Naive thymus-derived CD4-positive, alpha-beta T cell (primary cell): Measurements from ENCODE around the gene RUVBL2. TPM values are rescaled to one million over a fixed set of nuclear protein-coding genes. Genes with fewer than 3 reads are reported as not detected.

Experiments
- ATAC-seq: fragments of 150-1000 bp; cut with Tn5 transposase; 2 replicates; pipeline ENCODE4 v1.10.0; 2021; ENCODE audit warnings: mild to moderate bottlenecking, moderate library complexity
- CTCF ChIA-PET: fragments of 350-600 bp; sonication (Branson Sonifier 250); formaldehyde crosslinking; loops from one replicate; lab custom pipeline; 2021; ENCODE audit warnings: antibody characterized with exemption; lab: Charles Lee
- POLR2A ChIA-PET: fragments of 350-600 bp; sonication (Branson Sonifier 250); formaldehyde crosslinking; loops from one replicate; lab custom pipeline; 2021; ENCODE audit warnings: antibody characterized with exemption, inconsistent platforms; lab: Charles Lee
- DNase-seq, 9 donors: peaks; one replicate each; pipeline versions ENCODE4 v3.0.0 to v3.0.0-alpha.2; 2020 to 2022; ENCODE audit warnings: mixed read lengths in 1 of 9
- H3K27ac ChIP-seq: one replicate; pipeline ENCODE4 v1.7.0; 2013; ENCODE audit warnings: mild to moderate bottlenecking, low read depth, low read length, moderate library complexity
- H3K27me3 ChIP-seq, 2 donors: one replicate each; pipeline ENCODE4 v1.7.0; 2013; ENCODE audit warnings: low read length in 2 of 2, mild to moderate bottlenecking in 2 of 2, moderate library complexity in 2 of 2; ENCODE audit not compliant: control insufficient read depth in 2 of 2, insufficient read depth in 2 of 2
- H3K36me3 ChIP-seq, 3 experiments: 1 replicate in 2 of 3; 2 replicates in 1 of 3; pipeline ENCODE4 v1.7.0; 2013; ENCODE audit warnings: low read length in 3 of 3, mild to moderate bottlenecking in 3 of 3, moderate library complexity in 1 of 3; ENCODE audit not compliant: insufficient read depth in 3 of 3, control insufficient read depth in 2 of 3
- H3K4me1 ChIP-seq, 2 donors: one replicate each; pipeline ENCODE4 v1.7.0; 2013; ENCODE audit warnings: low read length in 2 of 2, mild to moderate bottlenecking in 2 of 2, moderate library complexity in 1 of 2; ENCODE audit not compliant: control insufficient read depth in 2 of 2, insufficient read depth in 2 of 2
- H3K4me3 ChIP-seq: 2 replicates; pipeline ENCODE4 v1.7.0; 2013; ENCODE audit warnings: mild to moderate bottlenecking, low read length
- H3K9me3 ChIP-seq, 3 experiments: 1 replicate in 2 of 3; 2 replicates in 1 of 3; pipeline ENCODE4 v1.7.0; 2013; ENCODE audit warnings: low read length in 3 of 3; ENCODE audit not compliant: control insufficient read depth in 2 of 3
- H3K27ac Mint-ChIP-seq, 9 donors: one replicate each; pipeline ENCODE4 v1.8.0; 2020 to 2022; ENCODE audit warnings: mixed read lengths in 9 of 9, mild to moderate bottlenecking in 8 of 9, moderate library complexity in 5 of 9, inconsistent platforms in 2 of 9
- H3K27me3 Mint-ChIP-seq, 5 donors: one replicate each; pipeline ENCODE4 v1.8.0; 2021 to 2022; ENCODE audit warnings: mixed read lengths in 5 of 5, mild to moderate bottlenecking in 1 of 5
- H3K36me3 Mint-ChIP-seq, 5 donors: one replicate each; pipeline ENCODE4 v1.8.0; 2020 to 2022; ENCODE audit warnings: mixed read lengths in 5 of 5, mild to moderate bottlenecking in 3 of 5, inconsistent platforms in 1 of 5
- H3K4me1 Mint-ChIP-seq, 7 donors: one replicate each; pipeline ENCODE4 v1.8.0; 2020 to 2022; ENCODE audit warnings: mixed read lengths in 7 of 7, mild to moderate bottlenecking in 3 of 7, inconsistent platforms in 1 of 7
- H3K4me3 Mint-ChIP-seq, 10 donors: one replicate each; pipeline ENCODE4 v1.8.0; 2020 to 2022; ENCODE audit warnings: mild to moderate bottlenecking in 10 of 10, mixed read lengths in 10 of 10, moderate library complexity in 6 of 10, inconsistent platforms in 2 of 10
- H3K9me3 Mint-ChIP-seq, 11 donors: one replicate each; pipeline ENCODE4 v1.8.0; 2020 to 2022; ENCODE audit warnings: mixed read lengths in 11 of 11, mild to moderate bottlenecking in 4 of 11, inconsistent platforms in 1 of 11, moderate library complexity in 1 of 11
- intact Hi-C, 2 donors: fragments of 100-400 bp; cut with micrococcal nuclease; formaldehyde crosslinking; loops; one replicate each; pipeline ENCODE4 v1.15.1; 2023
- polyA plus RNA-seq, 2 donors: library from polyadenylated mRNA; unstranded; fragments of 300-500 nt; fragmentation: Illumina TruSeq; gene quantifications; one replicate each; pipeline ENCODE4 v1.2.3, GENCODE V29; 2021
- total RNA-seq, 6 experiments: library from RNA in 5 of 6; stranded (reverse) in 5 of 6; gene quantifications; 1 replicate in 5 of 6; 2 replicates in 1 of 6; pipeline ENCODE4 v1.2.3 and lab custom pipeline; 2021 to 2026

Gene RUVBL2
- total and polyA plus RNA-seq, 7 experiments from 2014 or later, result 23.4 to 94.0 (median 32.0) TPM

DNA sequence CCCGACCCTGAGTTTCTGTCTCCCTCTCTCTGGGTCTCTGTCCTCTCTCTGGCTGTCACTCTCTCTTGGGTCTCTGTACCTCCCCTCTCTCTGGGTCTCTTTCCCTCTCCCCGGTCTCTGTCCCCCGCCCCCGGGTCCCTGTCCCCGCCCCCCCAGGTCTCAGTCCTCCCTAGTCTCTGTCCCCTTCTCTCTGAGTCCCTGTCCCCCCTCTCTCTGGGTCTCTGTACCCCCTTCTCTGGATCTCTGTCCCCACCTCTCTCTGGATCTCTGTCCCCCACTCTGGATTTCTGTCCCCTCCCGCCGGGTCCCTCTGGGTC is 30.9 kb upstream of the RUVBL2 start:
- no peaks in the 10 kb centered on the region for H3K9me3 ChIP-seq
- H3K4me1 Mint-ChIP-seq, result peaks cover 42 to 87% (median 67%) of the 10 kb centered on the region in 7 donors
- no peaks in the 10 kb centered on the region for H3K27me3 Mint-ChIP-seq
- H3K4me3 ChIP-seq, result no peak overlapping the region
- H3K27ac Mint-ChIP-seq, result peak overlapping the region; percentile 77 to 100 (median 93)
- H3K36me3 ChIP-seq, result peaks cover 0 to 17% (median 6%) of the 10 kb centered on the region in 3 experiments
- peak overlapping the region in 9 of 10 donors; percentile 23 to 100 (median 94) for H3K4me3 Mint-ChIP-seq
- peaks cover 32 to 37% of the 10 kb centered on the region in 2 donors for H3K4me1 ChIP-seq
- ATAC-seq (no peak), DNase-seq (no peak)
- H3K36me3 Mint-ChIP-seq, result peaks cover 0 to 30% (median 11%) of the 10 kb centered on the region in 5 donors
- ChIA-PET POLR2A (interaction anchor here (1.0 to 1.5 kb wide), 4 partner anchors 8 to 118 kb away, joined by 3 to 6 read pairs (median 4); partner anchors contain the start of gene NUCB1), CTCF (interaction anchor here (0.7 to 1.0 kb wide), 2 partner anchors 8 to 31 kb away, joined by 3 to 4 read pairs; partner anchors contain the start of genes GYS1 and RUVBL2)
- peaks cover 0 to 5% (median 0%) of the 10 kb centered on the region in 11 donors for H3K9me3 Mint-ChIP-seq
- H3K27me3 ChIP-seq, result no peaks in the 10 kb centered on the region
- peak overlapping the region; percentile 64 for H3K27ac ChIP-seq
- intact Hi-C loops, result no loop called here

DNA sequence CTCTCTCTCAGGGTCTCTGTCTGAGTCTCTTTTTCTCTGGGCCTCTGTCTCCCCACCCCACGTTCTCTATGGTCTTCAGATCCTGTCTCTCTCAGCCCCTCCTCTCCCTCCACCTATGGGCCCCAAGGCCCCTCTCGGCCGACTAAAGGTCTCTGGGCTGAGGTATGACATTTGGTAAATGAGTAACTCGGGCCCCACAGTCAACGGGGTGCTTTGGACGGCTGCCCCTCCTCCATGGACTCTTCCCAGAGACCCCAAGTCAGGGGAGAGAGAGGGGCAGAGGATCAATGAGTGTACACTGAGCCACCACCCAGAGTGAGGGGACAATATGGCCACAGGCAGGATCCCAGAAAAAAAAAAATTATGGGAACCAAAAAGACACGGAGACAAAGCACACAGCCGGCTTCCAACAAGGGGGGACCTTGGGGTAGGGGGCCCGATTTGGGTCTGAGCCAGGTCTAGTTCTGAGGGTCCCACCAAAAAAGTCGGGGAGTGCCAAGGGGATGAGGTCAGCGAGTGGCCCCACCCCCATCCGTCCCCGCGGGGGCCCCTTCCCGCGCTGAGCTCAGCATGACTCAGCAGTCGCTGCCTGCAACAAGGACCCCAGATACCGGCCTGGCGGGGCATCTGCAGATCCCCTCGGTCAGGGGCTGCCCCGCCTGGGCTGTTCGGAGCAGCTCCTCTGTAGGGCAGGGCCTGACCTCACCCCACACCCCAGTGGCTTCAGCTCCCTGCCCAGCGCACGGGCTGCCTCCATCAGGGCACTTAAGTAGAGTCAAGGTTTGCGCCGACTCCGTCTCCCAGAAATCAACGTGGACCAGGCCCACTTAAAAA is 30.1 kb upstream of the RUVBL2 start:
- peaks cover 0 to 30% (median 11%) of the 10 kb centered on the region in 5 donors for H3K36me3 Mint-ChIP-seq
- DNase-seq (peak in 2 of 9 donors; percentile 32 to 75), ATAC-seq (no peak)
- peak overlapping the region; percentile 94 to 100 (median 99) for H3K4me3 Mint-ChIP-seq
- peak overlapping the region; percentile 68 for H3K27ac ChIP-seq
- CTCF ChIA-PET, result no interaction called here
- H3K4me1 Mint-ChIP-seq, result peaks cover 42 to 80% (median 65%) of the 10 kb centered on the region in 7 donors
- H3K27me3 Mint-ChIP-seq, result no peaks in the 10 kb centered on the region
- no peaks in the 10 kb centered on the region for H3K9me3 ChIP-seq
- H3K4me3 ChIP-seq, result peak overlapping the region; percentile 43
- H3K27me3 ChIP-seq, result no peaks in the 10 kb centered on the region
- peak overlapping the region; percentile 92 to 100 (median 97) for H3K27ac Mint-ChIP-seq
- intact Hi-C loops, result loop anchor here (2.0 kb wide), 3 partner anchors 91 to 317 kb away; partner anchors contain the start of genes CA11 (in 1 of the 2) and PPP1R15A (in 1 of the 2)
- H3K9me3 Mint-ChIP-seq, result peaks cover 0 to 5% (median 0%) of the 10 kb centered on the region in 11 donors
- POLR2A ChIA-PET, result interaction anchor here (0.6 to 5.3 kb wide), 10 partner anchors 9 to 326 kb away, joined by 3 to 58 read pairs (median 3); partner anchors contain the start of genes BAX, CA11, DBP and GYS1
- peaks cover 30 to 37% of the 10 kb centered on the region in 2 donors for H3K4me1 ChIP-seq
- peaks cover 0 to 25% (median 6%) of the 10 kb centered on the region in 3 experiments for H3K36me3 ChIP-seq

DNA sequence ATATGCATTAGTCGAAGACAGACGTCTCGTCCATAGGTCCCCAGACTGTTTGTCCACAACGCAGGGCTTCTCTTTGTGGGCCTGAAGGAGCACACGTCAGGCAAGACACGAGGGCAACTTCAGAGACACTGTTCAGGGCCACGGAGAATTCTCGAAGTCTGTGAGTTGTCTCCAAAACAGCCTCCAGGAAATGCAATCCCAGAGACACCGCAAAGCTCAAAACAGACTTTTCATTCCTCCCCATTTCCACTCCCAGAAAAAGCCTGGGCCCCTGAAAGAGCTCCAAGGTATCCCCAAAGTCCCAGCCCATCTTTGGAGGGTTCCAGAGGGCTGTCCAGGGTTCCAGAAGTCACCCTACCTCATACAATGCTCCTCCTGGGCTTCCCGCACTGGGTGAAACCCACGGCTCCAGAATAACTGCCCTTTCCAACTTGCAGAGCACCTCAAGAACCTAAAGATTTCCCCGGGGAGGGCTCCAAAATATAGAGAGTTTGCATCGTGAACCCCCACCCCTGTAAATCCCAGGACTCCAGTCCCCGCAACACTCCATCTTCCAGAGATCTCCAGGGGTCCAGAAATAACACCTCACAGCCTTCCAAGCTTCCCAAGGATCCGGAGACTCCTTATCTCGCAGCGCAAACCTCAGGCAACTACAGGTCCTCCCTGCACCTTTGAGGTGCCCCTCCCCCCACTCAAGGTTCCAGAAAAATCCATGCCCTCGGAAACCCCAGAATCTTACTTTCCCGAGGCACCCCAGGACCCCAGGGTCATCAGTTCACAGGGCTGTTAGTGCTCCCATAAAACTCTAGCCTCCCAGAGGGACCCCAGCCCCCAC is 29.3 kb upstream of the RUVBL2 start:
- DNase-seq (peak in 3 of 9 donors; percentile 27 to 36 (median 28)), ATAC-seq (no peak)
- Mint-ChIP-seq H3K36me3 (peaks cover 0 to 30% (median 11%) of the 10 kb centered on the region in 5 donors), H3K27me3 (no peaks in the 10 kb centered on the region), H3K4me3 (peak overlapping the region; percentile 94 to 100 (median 99)), H3K4me1 (peaks cover 42 to 74% (median 62%) of the 10 kb centered on the region in 7 donors), H3K27ac (peak overlapping the region; percentile 92 to 100 (median 97)), H3K9me3 (peaks cover 0 to 5% (median 0%) of the 10 kb centered on the region in 11 donors)
- Histone ChIP-seq H3K36me3 (peaks cover 0 to 33% (median 6%) of the 10 kb centered on the region in 3 experiments), H3K27ac (peak overlapping the region; percentile 68), H3K4me1 (peaks cover 30 to 37% of the 10 kb centered on the region in 2 donors), H3K27me3 (no peaks in the 10 kb centered on the region), H3K9me3 (no peaks in the 10 kb centered on the region), H3K4me3 (peak overlapping the region; percentile 43)
- intact Hi-C loops, result loop anchor here (1.0 to 5.0 kb wide), 15 partner anchors 9 to 632 kb away; partner anchors contain the start of genes CA11 (in 2 of the 2), GYS1 (in 2 of the 2), NUCB1 (in 2 of the 2) and RUVBL2 (in 2 of the 2)
- POLR2A ChIA-PET, result interaction anchor here (0.6 to 5.3 kb wide), 17 partner anchors 10 to 327 kb away, joined by 3 to 58 read pairs (median 4); partner anchors contain the start of genes BAX, CA11, DBP and GYS1
- CTCF ChIA-PET, result interaction anchor here (0.7 kb wide), 1 partner anchor 642 kb away, joined by 3 read pairs; no protein-coding TSS in a partner anchor

DNA sequence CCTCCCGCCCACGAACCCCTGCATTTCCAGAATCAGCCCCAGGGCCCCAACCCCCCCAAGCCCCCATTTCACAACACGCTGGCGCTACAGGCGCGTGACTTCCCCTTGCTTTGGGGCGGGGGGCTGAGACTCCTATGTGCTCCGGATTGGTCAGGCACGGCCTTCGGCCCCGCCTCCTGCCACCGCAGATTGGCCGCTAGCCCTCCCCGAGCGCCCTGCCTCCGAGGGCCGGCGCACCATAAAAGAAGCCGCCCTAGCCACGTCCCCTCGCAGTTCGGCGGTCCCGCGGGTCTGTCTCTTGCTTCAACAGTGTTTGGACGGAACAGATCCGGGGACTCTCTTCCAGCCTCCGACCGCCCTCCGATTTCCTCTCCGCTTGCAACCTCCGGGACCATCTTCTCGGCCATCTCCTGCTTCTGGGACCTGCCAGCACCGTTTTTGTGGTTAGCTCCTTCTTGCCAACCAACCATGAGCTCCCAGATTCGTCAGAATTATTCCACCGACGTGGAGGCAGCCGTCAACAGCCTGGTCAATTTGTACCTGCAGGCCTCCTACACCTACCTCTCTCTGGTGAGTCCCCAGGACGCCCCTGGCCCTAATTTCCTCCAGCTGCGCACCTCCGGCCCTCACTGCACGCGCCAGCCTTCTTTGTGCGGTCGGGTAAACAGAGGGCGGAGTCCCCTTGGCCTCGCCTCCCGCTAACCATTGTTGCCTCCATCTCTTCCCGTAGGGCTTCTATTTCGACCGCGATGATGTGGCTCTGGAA is 28.5 kb upstream of the RUVBL2 start, which contains the start of gene FTL:
FTL (plus strand) TSS at position 270 of the 766 bp plus-strand sequence; CDS start at position 469, 199 bp downstream.
- no peaks in the 10 kb centered on the region for H3K9me3 ChIP-seq
- Mint-ChIP-seq H3K36me3 (peaks cover 0 to 29% (median 11%) of the 10 kb centered on the region in 5 donors), H3K4me1 (peaks cover 42 to 69% (median 62%) of the 10 kb centered on the region in 7 donors), H3K4me3 (peak within 1 kb of the TSS; percentile 94 to 100 (median 99)), H3K9me3 (peaks cover 0 to 5% (median 0%) of the 10 kb centered on the region in 11 donors), H3K27ac (peak within 1 kb of the TSS; percentile 93 to 100 (median 97)), H3K27me3 (no peaks in the 10 kb centered on the region)
- ChIA-PET POLR2A (interaction anchor here (0.6 to 5.3 kb wide), 24 partner anchors 8 to 346 kb away, joined by 3 to 58 read pairs (median 4); partner anchors contain the start of genes BAX, DHDH, GYS1 and LHB), CTCF (interaction anchor here (0.6 to 1.8 kb wide), 5 partner anchors 28 to 643 kb away, joined by 3 to 4 read pairs (median 4); partner anchors contain the start of genes GYS1 and RUVBL2)
- H3K27ac ChIP-seq, result peak within 1 kb of the TSS; percentile 73
- H3K4me1 ChIP-seq, result peaks cover 30 to 37% of the 10 kb centered on the region in 2 donors
- H3K36me3 ChIP-seq, result peaks cover 0 to 41% (median 6%) of the 10 kb centered on the region in 3 experiments
- DNase-seq (peak; percentile 77 to 93 (median 84)), ATAC-seq (peak; percentile 85)
- intact Hi-C loops, result loop anchor here (1.0 to 5.0 kb wide), 15 partner anchors 10 to 633 kb away; partner anchors contain the start of genes CA11 (in 2 of the 2), GYS1 (in 2 of the 2), NUCB1 (in 2 of the 2) and RUVBL2 (in 2 of the 2)
- no peaks in the 10 kb centered on the region for H3K27me3 ChIP-seq
- peak within 1 kb of the TSS; percentile 86 for H3K4me3 ChIP-seq
